Lower leg skin (tissue), 4 donors: Measurements from ENCODE around the gene MANEAL. TPM values are rescaled to one million over a fixed set of nuclear protein-coding genes. Genes with fewer than 3 reads are reported as not detected.
A peak's percentile ranks its signal among the peaks of the same experiment; 100 is the strongest.

Source experiments
- DNase-seq, 2 donors: peaks; one replicate each; pipeline ENCODE4 v3.0.0-alpha.2; 2019; ENCODE audit warnings: low spot score in 2 of 2
- H3K4me3 ChIP-seq: fragments of 200-600 bp; sonication (generic); 2 replicates; pipeline ENCODE4 v1.5.1; 2017; ENCODE audit warnings: mild to moderate bottlenecking, low read depth; ENCODE audit not compliant: poor library complexity, severe bottlenecking
- CTCF ChIP-seq, 3 donors: fragments of 450-650 bp; IDR thresholded peaks; one replicate each; pipeline ENCODE4 v1.5.1; 2016; ENCODE audit warnings: antibody characterized with exemption in 3 of 3, mild to moderate bottlenecking in 3 of 3, moderate library complexity in 2 of 3
- POLR2A ChIP-seq, 2 donors: fragments of 450-650 bp; IDR thresholded peaks; one replicate each; pipeline ENCODE4 v1.6.1; 2016 to 2017; ENCODE audit warnings: antibody characterized with exemption in 2 of 2, mild to moderate bottlenecking in 1 of 2, moderate library complexity in 1 of 2
- WGBS, 2 donors: methylation state at CpG; one replicate each; pipeline ENCODE4 v1.1.5; 2018; 5-methylcytosine and 5-hydroxymethylcytosine counted together
- intact Hi-C: fragments of 100-400 bp; cut with DNase I; formaldehyde crosslinking; loops from one replicate; pipeline ENCODE4 v1.15.0; 2023; ENCODE audit warnings: low total_unique reads
- total RNA-seq, 4 donors: library from RNA; depleted of rRNA; stranded (reverse); fragments of >200 nt; gene quantifications; one replicate each; pipeline ENCODE4 v1.1.0, GENCODE V29; 2016

Gene MANEAL
- total RNA-seq, 4 donors from 2014 or later: 5.0 to 6.7 (median 6.3) TPM

GRCh38 chr1:37753473-37754321, 40.0 kb upstream of the MANEAL start:
- WGBS, 2 donors: 4 to 9% methylated on average over 42 to 49 of the region's 52 CpGs
- TF ChIP-seq CTCF (IDR thresholded peaks at IDR 0.05) (no peak), POLR2A (IDR thresholded peaks at IDR 0.05) (no peak)
- intact Hi-C loops: no loop called here
- H3K4me3 ChIP-seq: no peak overlapping the region
- peak in 1 of 2 donors; percentile 62 for DNase-seq

GRCh38 chr1:37755290-37755689, 38.4 kb upstream of the MANEAL start:
- H3K4me3 ChIP-seq: no peak overlapping the region
- 33 to 71% methylated on average over 1 of the region's 1 CpG for WGBS, 2 donors
- DNase-seq: no peak
- no peak for TF ChIP-seq CTCF (IDR thresholded peaks at IDR 0.05)
- no peak for TF ChIP-seq POLR2A (IDR thresholded peaks at IDR 0.05)
- intact Hi-C loops: no loop called here

GRCh38 chr1:37755951-37756560, 37.6 kb upstream of the MANEAL start:
- H3K4me3 ChIP-seq: no peak overlapping the region
- peak in 1 of 2 donors; percentile 68 for DNase-seq
- TF ChIP-seq CTCF (IDR thresholded peaks at IDR 0.05): no peak
- no peak for TF ChIP-seq POLR2A (IDR thresholded peaks at IDR 0.05)
- intact Hi-C loops: no loop called here
- 56 to 74% methylated on average over 4 of the region's 4 CpGs for WGBS, 2 donors

- TF ChIP-seq POLR2A (IDR thresholded peaks at IDR 0.05): no peak
- no peak for TF ChIP-seq CTCF (IDR thresholded peaks at IDR 0.05)
- 76 to 81% methylated on average over 2 of the region's 2 CpGs for WGBS, 2 donors
- no peak overlapping the region for H3K4me3 ChIP-seq
- intact Hi-C loops: no loop called here
- DNase-seq: peak in 1 of 2 donors; percentile 23
These were observed 34.2 kb upstream of the MANEAL start for GRCh38 chr1:37759451-37759850.

GRCh38 chr1:37761416-37762095, 32.1 kb upstream of the MANEAL start:
- TF ChIP-seq CTCF (IDR thresholded peaks at IDR 0.05): no peak
- no peak for TF ChIP-seq POLR2A (IDR thresholded peaks at IDR 0.05)
- H3K4me3 ChIP-seq: no peak overlapping the region
- 57 to 64% methylated on average over 16 to 63 of the region's 68 CpGs for WGBS, 2 donors
- intact Hi-C loops: no loop called here
- DNase-seq: peak in 1 of 2 donors; percentile 77
